ENCODE data around the gene APC2.

- no peak for TF ChIP-seq CTCF (IDR thresholded peaks at IDR 0.05)
- TF ChIP-seq POLR2A (IDR thresholded peaks at IDR 0.05) = no peak
Measured at GRCh38 chr19:1424192-1424955, 25.5 kb upstream of the APC2 start.

Data from lower leg skin (tissue), 3 donors.